NCI-H2227 treated with DMSO at 0.1 percent for 48 hours (cell line): ENCODE data around the gene NPHS1.
A peak's percentile ranks its signal among the peaks of the same experiment; 100 is the strongest.
"Not testable (repeated sequence)": the region's sequence is repeated elsewhere in the genome, so short reads cannot be mapped to it uniquely, and the experiment has no call there.

Source experiments
- DNase-seq: peaks from one replicate; lab custom pipeline; 2025; lab: John Stamatoyannopoulos, UW

Gene NPHS1

DNA sequence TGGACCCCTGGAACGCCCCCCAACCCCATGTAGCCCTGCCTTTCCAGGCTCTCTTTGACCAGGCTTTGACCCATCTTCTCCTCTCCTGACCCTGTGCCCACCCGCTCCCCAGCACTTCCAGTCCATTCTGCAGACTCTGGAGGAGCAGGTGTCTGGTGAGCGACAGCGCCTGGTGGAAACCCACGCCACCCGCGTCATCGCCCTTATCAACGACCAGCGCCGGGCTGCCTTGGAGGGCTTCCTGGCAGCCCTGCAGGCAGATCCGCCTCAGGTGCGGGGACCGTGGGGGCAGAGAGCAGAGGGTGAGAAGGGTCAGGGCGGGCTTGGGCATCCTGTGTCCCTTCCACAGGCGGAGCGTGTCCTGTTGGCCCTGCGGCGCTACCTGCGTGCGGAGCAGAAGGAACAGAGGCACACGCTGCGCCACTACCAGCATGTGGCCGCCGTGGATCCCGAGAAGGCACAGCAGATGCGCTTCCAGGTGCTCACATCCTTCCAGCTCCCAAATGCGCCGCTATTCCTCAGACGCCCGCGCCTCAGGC is 22.2 kb upstream of the NPHS1 start:
- no peak for DNase-seq

DNA sequence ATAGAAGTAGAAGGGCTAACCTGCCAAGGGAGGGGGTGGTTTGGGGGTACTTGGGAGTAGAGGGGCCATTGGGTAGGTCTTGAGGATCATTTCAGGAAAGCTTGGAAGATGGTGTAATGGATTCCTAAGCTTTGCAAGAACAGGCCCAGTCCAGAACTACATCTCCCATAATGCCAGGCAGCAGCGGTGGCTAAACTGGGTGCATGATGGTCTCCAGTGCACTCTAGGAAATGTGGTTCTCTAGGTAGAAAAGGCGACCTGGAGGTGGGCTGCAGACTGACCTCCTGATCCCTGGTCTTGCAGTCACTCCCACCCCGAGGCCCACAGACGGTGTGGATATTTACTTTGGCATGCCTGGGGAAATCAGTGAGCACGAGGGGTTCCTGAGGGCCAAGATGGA is 19.9 kb upstream of the NPHS1 start:
- DNase-seq = no peak

DNA sequence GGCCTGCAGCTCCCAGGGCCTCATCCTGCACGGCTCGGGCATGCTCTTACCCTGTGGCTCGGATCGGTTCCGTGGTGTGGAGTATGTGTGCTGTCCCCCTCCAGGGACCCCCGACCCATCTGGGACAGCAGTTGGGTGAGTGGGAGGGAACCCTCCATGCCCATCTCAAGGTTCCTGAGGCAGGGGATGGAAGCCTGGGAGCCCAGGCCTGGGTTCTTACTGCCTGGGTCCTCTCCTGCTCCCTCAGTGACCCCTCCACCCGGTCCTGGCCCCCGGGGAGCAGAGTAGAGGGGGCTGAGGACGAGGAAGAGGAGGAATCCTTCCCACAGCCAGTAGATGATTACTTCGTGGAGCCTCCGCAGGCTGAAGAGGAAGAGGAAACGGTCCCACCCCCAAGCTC is 19.3 kb upstream of the NPHS1 start:
- no peak for DNase-seq

GRCh38 chr19:35870798-35871197 is 18.5 kb upstream of the NPHS1 start:
- DNase-seq = no peak

DNA sequence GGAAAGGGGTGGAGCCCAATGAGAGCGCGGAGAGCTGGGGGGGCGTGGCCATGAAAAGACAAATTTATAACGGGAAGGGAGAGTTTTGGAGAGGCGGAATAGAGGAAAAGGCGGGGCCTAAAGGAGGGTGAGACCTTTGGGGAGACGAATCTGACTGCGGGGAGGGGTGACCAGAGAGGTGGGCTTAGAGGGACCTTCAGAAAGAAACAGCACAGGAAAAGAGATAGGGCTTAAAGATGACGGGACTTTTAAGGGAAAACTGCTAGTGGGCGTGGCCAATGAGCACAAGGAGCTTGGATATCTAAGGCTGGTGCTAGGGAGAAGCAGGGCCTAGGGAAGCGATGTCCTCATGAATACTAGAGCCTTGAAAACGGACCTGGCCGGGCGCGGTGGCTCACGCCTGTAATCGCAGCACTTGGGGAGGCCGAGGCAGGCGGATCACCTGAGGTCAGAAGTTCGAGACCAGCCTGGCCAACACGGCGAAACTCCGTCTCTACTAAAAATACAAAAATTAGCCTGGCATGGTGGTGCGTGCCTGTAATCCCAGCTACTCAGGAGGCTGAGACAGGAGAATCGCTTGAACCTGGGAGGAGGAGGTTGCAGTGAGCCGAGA is 17.9 kb upstream of the NPHS1 start:
- DNase-seq = not testable (repeated sequence)

- peak; percentile 100 for DNase-seq
These were observed 17.2 kb upstream of the NPHS1 start for GRCh38 chr19:35869327-35870123.

GRCh38 chr19:35868823-35869326 is 16.6 kb upstream of the NPHS1 start:
- no peak for DNase-seq

DNA sequence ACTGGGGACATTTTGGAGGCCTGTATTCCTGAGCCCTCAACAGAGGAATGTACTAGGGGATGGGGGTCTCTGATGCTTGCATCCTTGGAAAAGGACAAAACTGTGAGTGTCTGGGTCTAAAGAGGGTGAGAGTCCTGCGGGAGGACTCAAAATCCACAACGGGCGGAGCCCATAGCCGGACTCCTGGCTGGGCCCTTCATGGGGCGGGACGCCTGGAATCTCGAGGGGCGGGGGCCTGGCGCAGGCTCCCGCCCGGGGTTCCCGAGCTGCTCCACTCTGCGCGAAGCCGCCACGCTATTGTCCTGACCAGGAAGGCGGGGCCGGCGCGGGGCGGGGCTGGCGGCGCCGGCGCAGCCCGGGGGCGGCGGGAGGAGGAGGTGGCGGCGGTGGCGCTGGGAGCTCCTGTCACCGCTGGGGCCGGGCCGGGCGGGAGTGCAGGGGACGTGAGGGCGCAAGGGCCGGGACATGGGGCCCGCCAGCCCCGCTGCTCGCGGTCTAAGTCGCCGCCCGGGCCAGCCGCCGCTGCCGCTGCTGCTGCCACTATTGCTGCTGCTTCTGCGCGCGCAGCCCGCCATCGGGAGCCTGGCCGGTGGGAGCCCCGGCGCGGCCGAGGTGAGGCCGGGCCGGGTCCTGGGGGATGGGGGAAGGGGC is 16.0 kb upstream of the NPHS1 start, which contains the start of gene APLP1:
Gene APLP1, plus strand, starts transcription at position 403 of the 651 bp plus-strand sequence. Its CDS starts 63 bp downstream, at position 466.
- DNase-seq = peak; percentile 98

GRCh38 chr19:35863018-35863417 is 10.7 kb upstream of the NPHS1 start:
- DNase-seq = no peak

GRCh38 chr19:35862528-35862927 is 10.2 kb upstream of the NPHS1 start:
- no peak for DNase-seq

- DNase-seq = no peak
These were observed 9.4 kb upstream of the NPHS1 start for GRCh38 chr19:35861640-35862160.

DNA sequence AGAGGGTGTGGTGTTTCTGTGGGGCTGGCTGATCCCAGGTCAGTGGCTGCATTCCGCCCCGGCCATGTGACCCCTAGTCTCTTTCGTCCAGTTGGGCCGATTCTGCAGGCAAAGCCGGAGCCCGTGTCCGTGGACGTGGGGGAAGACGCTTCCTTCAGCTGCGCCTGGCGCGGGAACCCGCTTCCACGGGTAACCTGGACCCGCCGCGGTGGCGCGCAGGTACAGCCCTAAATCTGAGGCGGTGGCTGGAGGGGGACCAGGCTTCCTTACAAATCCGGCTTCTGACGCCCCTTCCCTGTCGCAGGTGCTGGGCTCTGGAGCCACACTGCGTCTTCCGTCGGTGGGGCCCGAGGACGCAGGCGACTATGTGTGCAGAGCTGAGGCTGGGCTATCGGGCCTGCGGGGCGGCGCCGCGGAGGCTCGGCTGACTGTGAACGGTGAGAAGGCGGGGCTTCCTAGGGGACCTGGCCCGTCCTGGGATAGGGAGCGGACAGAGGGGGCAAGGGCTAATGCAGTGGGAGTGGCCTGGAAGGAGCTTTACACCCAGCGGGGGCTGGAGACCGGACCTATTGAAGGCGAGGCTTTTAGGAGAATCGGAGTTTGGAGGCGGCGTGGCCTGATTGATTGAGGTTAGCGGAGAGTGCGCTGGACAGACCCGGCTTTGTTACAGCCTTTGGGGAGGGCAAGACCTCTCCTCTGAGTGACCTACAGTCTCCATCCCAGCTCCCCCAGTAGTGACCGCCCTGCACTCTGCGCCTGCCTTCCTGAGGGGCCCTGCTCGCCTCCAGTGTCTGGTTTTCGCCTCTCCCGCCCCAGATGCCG is 8.7 kb upstream of the NPHS1 start:
- DNase-seq = no peak

- DNase-seq = no peak
These were observed 8.1 kb upstream of the NPHS1 start for GRCh38 chr19:35860436-35860817.

- no peak for DNase-seq
These were observed 7.1 kb upstream of the NPHS1 start for GRCh38 chr19:35859414-35859813.

- no peak for DNase-seq
These were observed 6.0 kb upstream of the NPHS1 start for GRCh38 chr19:35858311-35858710.

DNA sequence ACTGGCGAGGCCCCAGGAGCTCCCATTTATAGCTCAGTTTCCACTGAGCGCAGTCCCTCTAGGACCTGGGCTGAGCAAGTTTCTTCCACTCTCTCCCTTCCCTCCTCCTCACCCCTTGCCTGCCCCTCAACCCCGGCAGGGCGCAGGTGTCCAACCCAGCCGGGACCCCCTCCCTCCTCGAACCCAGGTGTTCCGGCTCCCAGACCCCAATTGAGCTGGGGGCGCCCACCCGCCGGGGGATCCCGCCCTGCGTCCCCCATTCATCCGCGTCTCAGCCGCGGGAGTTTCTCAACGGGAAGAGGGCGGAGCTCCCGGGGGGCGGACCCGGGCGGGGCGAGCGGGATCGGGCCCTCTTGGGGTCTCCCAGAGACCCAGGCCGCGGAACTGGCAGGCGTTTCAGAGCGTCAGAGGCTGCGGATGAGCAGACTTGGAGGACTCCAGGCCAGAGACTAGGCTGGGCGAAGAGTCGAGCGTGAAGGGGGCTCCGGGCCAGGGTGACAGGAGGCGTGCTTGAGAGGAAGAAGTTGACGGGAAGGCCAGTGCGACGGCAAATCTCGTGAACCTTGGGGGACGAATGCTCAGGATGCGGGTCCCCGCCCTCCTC is 4.3 kb upstream of the NPHS1 start, which contains the start of gene KIRREL2:
Gene KIRREL2, plus strand, starts transcription at position 366 of the 604 bp plus-strand sequence. Its CDS starts 209 bp downstream, at position 575.
- DNase-seq = peak; percentile 80

- no peak for DNase-seq
These were observed 893 bp upstream of the NPHS1 start for GRCh38 chr19:35853038-35853756.

- no peak for DNase-seq
These were observed 883 bp downstream of the NPHS1 start for GRCh38 chr19:35851213-35852028.

DNA sequence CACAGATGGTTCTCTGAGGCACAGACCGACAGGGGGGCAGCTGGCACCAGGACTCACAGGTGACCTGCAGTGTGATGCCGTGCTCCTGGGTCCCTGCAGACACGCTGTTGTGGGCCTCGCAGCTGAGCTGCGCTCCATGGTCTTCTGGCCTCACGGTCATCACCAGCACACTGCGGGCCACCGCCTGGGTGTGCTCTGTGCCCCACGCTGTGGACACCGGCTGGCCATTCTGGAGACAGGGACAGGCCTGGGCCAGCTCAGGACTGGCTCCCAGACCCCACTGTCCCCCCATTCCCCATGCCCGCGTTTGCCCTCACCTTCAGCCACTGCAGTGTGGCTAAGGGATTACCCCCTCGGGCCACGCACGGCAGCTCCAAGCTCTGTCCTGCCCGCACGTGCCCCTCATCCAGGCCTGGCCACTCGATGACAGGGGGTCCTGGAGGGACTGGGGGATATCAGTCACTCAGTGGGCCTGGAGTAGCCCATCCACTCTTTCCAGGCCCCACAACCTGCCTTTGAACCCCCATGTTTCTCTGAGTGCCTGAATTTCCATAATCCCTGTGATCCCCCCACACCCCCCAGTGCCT is 3.3 kb downstream of the NPHS1 start:
- DNase-seq = no peak
